Mesenchymal stem cell (in vitro differentiated cells and primary cell): Measurements from ENCODE around the gene RPL6.
A peak's percentile ranks its signal among the peaks of the same experiment; 100 is the strongest.
"Not testable (repeated sequence)": the region's sequence is repeated elsewhere in the genome, so short reads cannot be mapped to it uniquely, and the experiment has no call there.

Experiments used
- DNase-seq: peaks from one replicate; pipeline ENCODE4 v3.0.0-alpha.2; 2013
- H2AFZ ChIP-seq: one replicate; pipeline ENCODE4 v1.6.1; 2013; ENCODE audit warnings: low read depth, mild to moderate bottlenecking, control low read depth, inconsistent platforms, low read length, moderate library complexity
- H2AK5ac ChIP-seq: 2 replicates; pipeline ENCODE4 v1.6.1; 2013; ENCODE audit warnings: low read length, moderate library complexity, mild to moderate bottlenecking, inconsistent platforms; ENCODE audit not compliant: severe bottlenecking
- H2BK120ac ChIP-seq: one replicate; pipeline ENCODE4 v1.6.1; 2013; ENCODE audit warnings: low read depth, mild to moderate bottlenecking, inconsistent platforms, low read length, moderate library complexity
- H2BK12ac ChIP-seq, 2 experiments: one replicate each; pipeline ENCODE4 v1.6.1; 2013; ENCODE audit warnings: inconsistent platforms in 2 of 2, low read length in 2 of 2, mild to moderate bottlenecking in 2 of 2, moderate library complexity in 2 of 2, control low read depth in 1 of 2
- H2BK15ac ChIP-seq: one replicate; pipeline ENCODE4 v1.6.1; 2013; ENCODE audit warnings: mild to moderate bottlenecking, low read depth, inconsistent platforms; ENCODE audit not compliant: poor library complexity, severe bottlenecking
- H2BK5ac ChIP-seq: 2 replicates; pipeline ENCODE4 v1.6.1; 2013; ENCODE audit warnings: low read depth, mild to moderate bottlenecking, low read length, control low read depth, inconsistent platforms; ENCODE audit not compliant: poor library complexity, severe bottlenecking
- H3K14ac ChIP-seq, 2 experiments: one replicate each; pipeline ENCODE4 v1.6.1; 2013; ENCODE audit warnings: inconsistent platforms in 2 of 2, low read length in 2 of 2, control low read depth in 1 of 2, mild to moderate bottlenecking in 1 of 2, moderate library complexity in 1 of 2
- H3K18ac ChIP-seq, 2 experiments: one replicate each; pipeline ENCODE4 v1.6.1; 2013; ENCODE audit warnings: inconsistent platforms in 2 of 2, low read length in 2 of 2, control low read depth in 1 of 2, low read depth in 1 of 2, mild to moderate bottlenecking in 1 of 2
- H3K23ac ChIP-seq, 2 experiments: one replicate each; pipeline ENCODE4 v1.6.1; 2013; ENCODE audit warnings: inconsistent platforms in 2 of 2, low read length in 2 of 2, mild to moderate bottlenecking in 2 of 2, moderate library complexity in 2 of 2, control low read depth in 1 of 2
- H3K27ac ChIP-seq: 2 replicates; pipeline ENCODE4 v1.5.1; 2013; ENCODE audit warnings: mild to moderate bottlenecking, moderate library complexity, low read length, control low read depth, inconsistent platforms; ENCODE audit not compliant: poor library complexity, severe bottlenecking
- H3K27me3 ChIP-seq, 2 experiments: 2 replicates each; pipeline versions ENCODE4 v1.6.1 to v1.7.0; 2013; ENCODE audit warnings: low read length in 2 of 2, mild to moderate bottlenecking in 2 of 2, moderate library complexity in 2 of 2, control low read depth in 1 of 2, inconsistent platforms in 1 of 2; ENCODE audit not compliant: control insufficient read depth in 1 of 2, insufficient read depth in 1 of 2
- H3K36me3 ChIP-seq, 2 experiments: 2 replicates each; pipeline versions ENCODE4 v1.6.1 to v1.7.0; 2013; ENCODE audit warnings: low read length in 2 of 2, control low read depth in 1 of 2, inconsistent platforms in 1 of 2, low read depth in 1 of 2, mild to moderate bottlenecking in 1 of 2; ENCODE audit not compliant: insufficient read depth in 2 of 2, control insufficient read depth in 1 of 2
- H3K4ac ChIP-seq, 2 experiments: one replicate each; pipeline ENCODE4 v1.6.1; 2013; ENCODE audit warnings: inconsistent platforms in 2 of 2, low read length in 2 of 2, mild to moderate bottlenecking in 2 of 2, moderate library complexity in 2 of 2, control low read depth in 1 of 2, low read depth in 1 of 2
- H3K4me1 ChIP-seq: 2 replicates; pipeline ENCODE4 v1.6.1; 2013; ENCODE audit warnings: low read depth, low read length, control low read depth; ENCODE audit not compliant: control insufficient read depth, insufficient read depth
- H3K4me2 ChIP-seq: 2 replicates; pipeline ENCODE4 v1.6.1; 2013; ENCODE audit warnings: low read length, mild to moderate bottlenecking, inconsistent platforms; ENCODE audit not compliant: poor library complexity, severe bottlenecking
- H3K4me3 ChIP-seq, 2 experiments: 2 replicates each; pipeline versions ENCODE4 v1.5.1 to v1.7.0; 2013; ENCODE audit warnings: low read length in 2 of 2, mild to moderate bottlenecking in 2 of 2, control low read depth in 1 of 2, low read depth in 1 of 2; ENCODE audit not compliant: insufficient read depth in 1 of 2
- H3K79me1 ChIP-seq: replicated peaks from 2 replicates; pipeline ENCODE4 v1.6.1; 2013; ENCODE audit warnings: mild to moderate bottlenecking, control low read depth, low read length, inconsistent platforms; ENCODE audit not compliant: poor library complexity, severe bottlenecking
- H3K9ac ChIP-seq: 2 replicates; pipeline ENCODE4 v1.7.0; 2013; ENCODE audit warnings: mild to moderate bottlenecking, low read length, moderate library complexity
- H3K9me3 ChIP-seq: 2 replicates; pipeline ENCODE4 v1.7.0; 2013; ENCODE audit warnings: mild to moderate bottlenecking, low read length; ENCODE audit not compliant: control insufficient read depth
- H4K8ac ChIP-seq: one replicate; pipeline ENCODE4 v1.6.1; 2013; ENCODE audit warnings: inconsistent platforms, mild to moderate bottlenecking, low read length, moderate library complexity
- H4K91ac ChIP-seq: one replicate; pipeline ENCODE4 v1.6.1; 2013; ENCODE audit warnings: mild to moderate bottlenecking, low read length, inconsistent platforms
- WGBS: methylation state at CpG from one replicate; pipeline ENCODE4 v1.1.7; 2013; ENCODE audit warnings: mixed read lengths; 5-methylcytosine and 5-hydroxymethylcytosine counted together

RPL6 gene

GRCh38 chr12:112456029-112456428, 46.6 kb upstream of the RPL6 start:
- H3K9me3 ChIP-seq = no peaks in the 10 kb centered on the region
- no peak overlapping the region for H3K4me2 ChIP-seq
- H2AK5ac ChIP-seq = no peak overlapping the region
- no peak overlapping the region for H2AFZ ChIP-seq
- H3K18ac ChIP-seq = no peak overlapping the region
- peaks cover 22% of the 10 kb centered on the region for H3K79me1 ChIP-seq
- H2BK15ac ChIP-seq = no peak overlapping the region
- no peak overlapping the region for H2BK120ac ChIP-seq
- H3K23ac ChIP-seq = no peak overlapping the region
- H3K4ac ChIP-seq = no peak overlapping the region
- no peak overlapping the region for H2BK5ac ChIP-seq
- H3K9ac ChIP-seq = no peak overlapping the region
- H3K4me3 ChIP-seq = no peak overlapping the region
- DNase-seq = no peak
- H3K27ac ChIP-seq = no peak overlapping the region
- H3K14ac ChIP-seq = no peak overlapping the region
- no peaks in the 10 kb centered on the region for H3K4me1 ChIP-seq
- H4K91ac ChIP-seq = no peak overlapping the region
- H2BK12ac ChIP-seq = no peak overlapping the region
- WGBS = 97% methylated on average over 7 of the region's 7 CpGs
- no peaks in the 10 kb centered on the region for H3K27me3 ChIP-seq
- no peak overlapping the region for H4K8ac ChIP-seq
- H3K36me3 ChIP-seq = peaks cover 38 to 86% of the 10 kb centered on the region in 2 experiments

- Histone ChIP-seq H3K18ac (no peak overlapping the region), H3K14ac (no peak overlapping the region), H3K9me3 (no peaks in the 10 kb centered on the region), H3K4ac (no peak overlapping the region), H2BK15ac (no peak overlapping the region), H2AK5ac (no peak overlapping the region), H3K27me3 (no peaks in the 10 kb centered on the region), H3K9ac (no peak overlapping the region), H4K91ac (no peak overlapping the region), H3K4me1 (no peaks in the 10 kb centered on the region), H3K23ac (no peak overlapping the region), H3K79me1 (peaks cover 28% of the 10 kb centered on the region), H2BK5ac (no peak overlapping the region), H3K27ac (no peak overlapping the region), H4K8ac (no peak overlapping the region), H2BK12ac (no peak overlapping the region), H3K4me2 (no peak overlapping the region), H3K4me3 (no peak overlapping the region), H3K36me3 (peaks cover 32 to 77% of the 10 kb centered on the region in 2 experiments), H2BK120ac (no peak overlapping the region), H2AFZ (no peak overlapping the region)
- no peak for DNase-seq
- WGBS = 100% methylated on average over 3 of the region's 4 CpGs
Measured at GRCh38 chr12:112450725-112451124, 41.3 kb upstream of the RPL6 start.

DNA sequence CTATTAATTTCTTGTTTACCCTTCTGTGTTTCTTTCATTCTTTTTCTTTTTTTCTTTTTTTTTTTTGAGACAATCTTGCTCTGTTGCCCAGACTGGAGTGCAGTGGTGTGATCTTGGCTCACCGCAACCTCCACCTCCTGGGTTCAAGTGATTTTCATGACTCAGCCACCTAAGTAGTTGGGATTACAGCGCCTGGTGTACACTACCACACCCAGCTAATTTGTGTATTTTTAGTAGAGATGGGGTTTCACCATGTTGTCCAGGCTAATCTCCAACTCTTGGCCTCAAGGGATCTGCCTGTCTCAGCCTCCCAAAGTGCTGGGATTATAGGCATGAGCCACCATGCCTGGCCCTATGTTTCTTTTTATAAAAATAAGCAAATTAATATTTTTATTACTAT, 38.8 kb upstream of the RPL6 start:
- not testable (repeated sequence) for H2BK5ac ChIP-seq, H2BK12ac ChIP-seq
- WGBS = 71% methylated on average over 1 of the region's 2 CpGs

GRCh38 chr12:112447106-112447505, 37.7 kb upstream of the RPL6 start:
- peaks cover 18 to 43% of the 10 kb centered on the region in 2 experiments for H3K36me3 ChIP-seq
- DNase-seq = no peak

More for the DNA sequence above, 38.8 kb upstream of the RPL6 start:
- not testable (repeated sequence) for H3K4me3 ChIP-seq, H2AK5ac ChIP-seq, H3K4me1 ChIP-seq, H3K18ac ChIP-seq, H4K91ac ChIP-seq, H2AFZ ChIP-seq, H2BK120ac ChIP-seq, H3K14ac ChIP-seq, H3K4me2 ChIP-seq, H3K27me3 ChIP-seq, H3K27ac ChIP-seq, H3K4ac ChIP-seq, H2BK15ac ChIP-seq, H3K9me3 ChIP-seq, DNase-seq, H3K23ac ChIP-seq, H4K8ac ChIP-seq
- Histone ChIP-seq H3K79me1 (peaks cover 31% of the 10 kb centered on the region), H3K36me3 (peaks cover 23 to 52% of the 10 kb centered on the region in 2 experiments), H3K9ac (peak overlapping the region; percentile 48)

More at GRCh38 chr12:112447106-112447505, 37.7 kb upstream of the RPL6 start:
- H3K4me3 ChIP-seq = no peak overlapping the region
- H2AK5ac ChIP-seq = no peak overlapping the region
- no peak overlapping the region for H2BK15ac ChIP-seq
- 100% methylated on average over 1 of the region's 3 CpGs for WGBS
- H3K27me3 ChIP-seq = no peaks in the 10 kb centered on the region
- no peak overlapping the region for H2AFZ ChIP-seq
- no peak overlapping the region for H4K91ac ChIP-seq
- H2BK5ac ChIP-seq = no peak overlapping the region
- no peak overlapping the region for H2BK120ac ChIP-seq
- no peak overlapping the region for H3K14ac ChIP-seq
- no peaks in the 10 kb centered on the region for H3K9me3 ChIP-seq
- no peak overlapping the region for H3K4me2 ChIP-seq
- no peak overlapping the region for H3K9ac ChIP-seq
- H3K4ac ChIP-seq = no peak overlapping the region
- no peaks in the 10 kb centered on the region for H3K4me1 ChIP-seq
- H3K27ac ChIP-seq = no peak overlapping the region
- peaks cover 26% of the 10 kb centered on the region for H3K79me1 ChIP-seq
- H3K23ac ChIP-seq = no peak overlapping the region
- no peak overlapping the region for H4K8ac ChIP-seq
- H3K18ac ChIP-seq = no peak overlapping the region
- H2BK12ac ChIP-seq = no peak overlapping the region
